Effector memory CD4-positive, alpha-beta T cell (primary cell): ENCODE results near the gene CEP70.

ENCODE experiments used
- DNase-seq, 3 donors: peaks; one replicate each; pipeline ENCODE4 v3.0.0-alpha.2; 2020
- H3K27ac ChIP-seq: 2 replicates; pipeline ENCODE4 v1.7.0; 2013; ENCODE audit warnings: mild to moderate bottlenecking, low read length, moderate library complexity; ENCODE audit not compliant: insufficient read depth, poor library complexity, severe bottlenecking
- H3K27me3 ChIP-seq: replicated peaks from 2 replicates; pipeline ENCODE4 v1.7.0; 2013; ENCODE audit warnings: mild to moderate bottlenecking, low read length; ENCODE audit not compliant: insufficient read depth, control insufficient read depth, poor library complexity, severe bottlenecking
- H3K36me3 ChIP-seq: 2 replicates; pipeline ENCODE4 v1.7.0; 2013; ENCODE audit warnings: mild to moderate bottlenecking, low read length, moderate library complexity; ENCODE audit not compliant: control insufficient read depth, insufficient read depth
- H3K4me1 ChIP-seq: 2 replicates; pipeline ENCODE4 v1.7.0; 2013; ENCODE audit warnings: low read length, mild to moderate bottlenecking; ENCODE audit not compliant: control insufficient read depth, insufficient read depth, poor library complexity, severe bottlenecking
- H3K4me3 ChIP-seq: 2 replicates; pipeline ENCODE4 v1.7.0; 2013; ENCODE audit warnings: low read length, low read depth, mild to moderate bottlenecking; ENCODE audit not compliant: insufficient read depth, poor library complexity, severe bottlenecking
- H3K9me3 ChIP-seq: 2 replicates; pipeline ENCODE4 v1.7.0; 2013; ENCODE audit warnings: mild to moderate bottlenecking, low read length, moderate library complexity; ENCODE audit not compliant: control insufficient read depth

Gene CEP70

GRCh38 chr3:138465451-138465850 is 128.6 kb downstream of the CEP70 start:
- H3K36me3 ChIP-seq, result no peaks in the 10 kb centered on the region
- no peaks in the 10 kb centered on the region for H3K27me3 ChIP-seq
- DNase-seq, result no peak
- no peak overlapping the region for H3K27ac ChIP-seq
- no peaks in the 10 kb centered on the region for H3K9me3 ChIP-seq
- H3K4me3 ChIP-seq, result no peak overlapping the region
- no peaks in the 10 kb centered on the region for H3K4me1 ChIP-seq

DNA sequence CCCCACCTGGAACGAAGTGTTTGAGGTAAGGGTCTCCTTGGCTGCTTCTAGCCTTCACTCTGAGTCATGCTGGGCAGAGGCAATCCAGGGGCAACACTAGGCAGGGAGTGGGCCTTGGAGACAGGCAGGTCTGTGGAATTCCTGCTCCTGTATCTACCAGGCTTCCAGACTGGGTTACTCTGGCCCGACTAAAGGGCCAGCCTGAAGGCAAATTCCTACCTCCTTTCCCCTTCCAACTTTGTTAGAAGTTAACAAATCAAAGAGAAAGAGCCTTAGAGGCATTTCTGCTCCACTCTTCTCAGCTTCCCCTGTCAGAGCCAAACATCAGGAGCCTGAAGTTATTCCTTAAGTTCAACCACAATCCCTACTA is 129.6 kb downstream of the CEP70 start:
- DNase-seq, result no peak
- no peaks in the 10 kb centered on the region for H3K4me1 ChIP-seq
- H3K27me3 ChIP-seq, result no peaks in the 10 kb centered on the region
- no peak overlapping the region for H3K4me3 ChIP-seq
- H3K36me3 ChIP-seq, result no peaks in the 10 kb centered on the region
- H3K27ac ChIP-seq, result no peak overlapping the region
- no peaks in the 10 kb centered on the region for H3K9me3 ChIP-seq

DNA sequence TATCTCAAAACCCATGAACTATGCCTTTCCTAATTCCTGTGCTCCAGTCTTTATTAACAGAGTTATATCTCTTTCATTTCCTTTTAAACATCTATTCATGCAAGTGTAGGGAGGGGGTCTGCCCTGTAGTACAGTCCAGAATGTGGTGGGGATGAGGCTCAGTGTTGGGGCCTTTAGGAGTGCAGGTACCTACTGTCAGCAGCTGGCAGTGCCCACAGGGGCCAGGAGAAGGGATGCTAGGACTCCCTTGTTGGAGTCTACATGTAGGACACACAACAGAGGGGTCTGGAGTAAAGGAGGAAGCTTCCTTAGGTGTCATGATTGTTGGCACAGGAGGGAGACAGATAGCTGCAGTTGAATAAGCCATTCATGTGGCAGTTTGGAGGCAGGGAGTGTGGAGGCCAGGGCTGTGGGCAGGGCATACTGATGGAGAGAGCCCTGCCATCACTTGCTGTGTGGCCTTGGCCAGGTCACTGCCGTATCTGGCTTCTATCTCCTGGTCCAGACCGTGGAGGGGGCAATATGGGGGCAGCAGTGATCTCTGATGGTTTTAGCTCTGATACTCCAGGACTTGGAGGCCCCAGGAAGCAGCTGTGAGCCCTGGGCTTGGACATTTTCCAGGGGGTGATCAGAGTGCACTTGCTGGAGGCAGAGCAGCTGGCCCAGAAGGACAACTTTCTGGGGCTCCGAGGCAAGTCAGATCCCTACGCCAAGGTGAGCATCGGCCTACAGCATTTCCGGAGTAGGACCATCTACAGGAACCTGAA is 130.2 kb downstream of the CEP70 start:
- Histone ChIP-seq H3K27me3 (no peaks in the 10 kb centered on the region), H3K4me1 (no peaks in the 10 kb centered on the region), H3K9me3 (no peaks in the 10 kb centered on the region), H3K27ac (no peak overlapping the region), H3K4me3 (no peak overlapping the region), H3K36me3 (no peaks in the 10 kb centered on the region)
- no peak for DNase-seq

- H3K4me3 ChIP-seq, result no peak overlapping the region
- no peak overlapping the region for H3K27ac ChIP-seq
- no peaks in the 10 kb centered on the region for H3K4me1 ChIP-seq
- no peaks in the 10 kb centered on the region for H3K27me3 ChIP-seq
- no peak for DNase-seq
- no peaks in the 10 kb centered on the region for H3K36me3 ChIP-seq
- no peaks in the 10 kb centered on the region for H3K9me3 ChIP-seq
These were observed 132.2 kb downstream of the CEP70 start for GRCh38 chr3:138461896-138462295.

- H3K36me3 ChIP-seq, result no peaks in the 10 kb centered on the region
- H3K4me3 ChIP-seq, result no peak overlapping the region
- no peaks in the 10 kb centered on the region for H3K27me3 ChIP-seq
- H3K4me1 ChIP-seq, result peaks cover under 1% of the 10 kb centered on the region
- H3K27ac ChIP-seq, result no peak overlapping the region
- H3K9me3 ChIP-seq, result no peaks in the 10 kb centered on the region
- no peak for DNase-seq
These were observed 132.8 kb downstream of the CEP70 start for GRCh38 chr3:138461246-138461645.

- peaks cover 4% of the 10 kb centered on the region for H3K4me1 ChIP-seq
- no peaks in the 10 kb centered on the region for H3K9me3 ChIP-seq
- no peak overlapping the region for H3K4me3 ChIP-seq
- no peak overlapping the region for H3K27ac ChIP-seq
- no peak for DNase-seq
- no peaks in the 10 kb centered on the region for H3K36me3 ChIP-seq
- no peaks in the 10 kb centered on the region for H3K27me3 ChIP-seq
These were observed 133.4 kb downstream of the CEP70 start for GRCh38 chr3:138460536-138461205.

- no peak for DNase-seq
- H3K27ac ChIP-seq, result no peak overlapping the region
These were observed 134.2 kb downstream of the CEP70 start for GRCh38 chr3:138459619-138460535.

GRCh38 chr3:138458774-138459499 is 135.1 kb downstream of the CEP70 start:
- Histone ChIP-seq H3K4me1 (peaks cover 4% of the 10 kb centered on the region), H3K4me3 (no peak overlapping the region), H3K27me3 (no peaks in the 10 kb centered on the region), H3K27ac (no peak overlapping the region), H3K36me3 (no peaks in the 10 kb centered on the region), H3K9me3 (no peaks in the 10 kb centered on the region)
- no peak for DNase-seq

More at GRCh38 chr3:138459619-138460535, 134.2 kb downstream of the CEP70 start:
- no peaks in the 10 kb centered on the region for H3K27me3 ChIP-seq
- no peaks in the 10 kb centered on the region for H3K9me3 ChIP-seq
- peaks cover 4% of the 10 kb centered on the region for H3K4me1 ChIP-seq
- no peaks in the 10 kb centered on the region for H3K36me3 ChIP-seq
- H3K4me3 ChIP-seq, result no peak overlapping the region

- Histone ChIP-seq H3K27me3 (no peaks in the 10 kb centered on the region), H3K4me1 (peaks cover 4% of the 10 kb centered on the region)
These were observed 136.0 kb downstream of the CEP70 start for GRCh38 chr3:138457863-138458735.

More at GRCh38 chr3:138457863-138458735, 136.0 kb downstream of the CEP70 start:
- no peak for DNase-seq
- no peak overlapping the region for H3K27ac ChIP-seq
- no peaks in the 10 kb centered on the region for H3K36me3 ChIP-seq
- H3K4me3 ChIP-seq, result no peak overlapping the region
- H3K9me3 ChIP-seq, result no peaks in the 10 kb centered on the region
